H1 (cell line): Measurements from ENCODE around the gene IRF7. TPM values are rescaled to one million over a fixed set of nuclear protein-coding genes. Genes with fewer than 3 reads are reported as not detected.

ENCODE experiments used
- polyA plus RNA-seq, 7 experiments: library from polyadenylated mRNA; depleted of rRNA in 3 of 7; stranded (reverse) in 5 of 7; unstranded in 2 of 7; fragments of >200 nt in 5 of 7; fragments of 200-250 nt in 2 of 7; gene quantifications; 1 replicate in 5 of 7; 2 replicates in 1 of 7; 4 replicates in 1 of 7; pipeline versions ENCODE4 v1.2.1 to v1.2.3, GENCODE V29; 2011 to 2013; ENCODE audit warnings: missing spikeins in 2 of 7, mixed read lengths in 2 of 7
- total RNA-seq: library from RNA; stranded (reverse); fragmentation: NEBNext Ultra II Directional; extraction: Animal tissue kit (Norgen Biotek cat#: 25700); gene quantifications from 2 replicates; pipeline ENCODE4 v1.2.1, GENCODE V29; 2021
- TF ChIP-seq, protein P1 (sequence below): IDR thresholded peaks from 2 replicates; pipeline ENCODE4 v1.6.1; 2011; ENCODE audit warnings: low read depth, mild to moderate bottlenecking, low read length; ENCODE audit not compliant: insufficient read depth

The IRF7 gene
- total and polyA plus RNA-seq, 2 of the 8 experiments (the other 6 are each of a cell fraction or from before 2014, with no cell fraction given), result 9.1 to 9.6 TPM

DNA sequence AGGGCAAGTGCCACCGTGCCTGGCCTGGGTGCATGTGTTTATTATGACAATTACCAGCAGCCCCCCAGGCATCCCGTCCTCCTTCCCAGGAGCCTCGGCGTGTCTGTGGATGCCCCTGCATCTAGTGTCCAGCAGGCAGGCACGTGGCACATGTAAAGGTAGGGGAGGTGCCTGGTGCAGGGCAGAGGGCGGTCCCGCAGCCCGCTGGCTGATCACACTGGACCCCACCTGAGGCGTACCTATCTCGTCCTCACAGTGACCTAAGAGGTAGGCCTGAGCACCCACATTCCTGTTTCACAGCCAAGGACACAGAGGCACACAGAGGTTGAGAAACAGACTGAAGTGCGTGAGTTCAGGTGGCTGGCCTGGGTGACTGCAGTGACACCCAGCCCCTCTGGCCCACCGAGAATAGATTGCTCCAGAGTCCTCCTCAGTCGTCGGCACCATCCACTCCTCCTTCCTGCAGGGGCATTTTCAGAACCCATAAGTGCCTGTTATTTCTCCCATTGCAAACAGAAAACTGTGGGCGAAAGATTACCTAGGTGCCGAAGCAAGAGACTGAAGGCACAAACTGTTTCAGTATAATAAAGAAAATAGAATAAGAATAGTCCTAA is 42.5 kb downstream of the IRF7 start (continued):
- TF ChIP-seq, protein P1, sequence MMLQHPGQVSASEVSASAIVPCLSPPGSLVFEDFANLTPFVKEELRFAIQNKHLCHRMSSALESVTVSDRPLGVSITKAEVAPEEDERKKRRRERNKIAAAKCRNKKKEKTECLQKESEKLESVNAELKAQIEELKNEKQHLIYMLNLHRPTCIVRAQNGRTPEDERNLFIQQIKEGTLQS, result no peak
